Thyroid gland (tissue), 4 donors: ENCODE data around the gene FIGNL1. TPM values are rescaled to one million over a fixed set of nuclear protein-coding genes. Genes with fewer than 3 reads are reported as not detected.

Experiments
- DNase-seq, 2 donors: peaks; one replicate each; pipeline ENCODE4 v3.0.0-alpha.2; 2019
- H3K27ac ChIP-seq, 3 donors: fragments of 200-600 bp; sonication (generic); 1 replicate in 2 of 3; 2 replicates in 1 of 3; pipeline ENCODE4 v1.5.1; 2016 to 2019; ENCODE audit warnings: mild to moderate bottlenecking in 1 of 3, moderate library complexity in 1 of 3
- H3K27me3 ChIP-seq: fragments of 200-600 bp; sonication (generic); one replicate; pipeline ENCODE4 v1.5.1; 2019
- H3K36me3 ChIP-seq, 2 donors: fragments of 200-600 bp; sonication (generic); one replicate each; pipeline ENCODE4 v1.5.1; 2016 to 2019
- H3K4me1 ChIP-seq, 2 donors: fragments of 200-600 bp; sonication (generic); one replicate each; pipeline ENCODE4 v1.5.1; 2017 to 2019
- H3K4me3 ChIP-seq, 3 donors: fragments of 200-600 bp; sonication (generic); replicated peaks in 1 of 3; 1 replicate in 2 of 3; 2 replicates in 1 of 3; pipeline ENCODE4 v1.5.1; 2016; ENCODE audit warnings: mild to moderate bottlenecking in 1 of 3
- H3K9me3 ChIP-seq: fragments of 200-600 bp; sonication (generic); one replicate; pipeline ENCODE4 v1.5.1; 2017
- POLR2A ChIP-seq, 2 donors: fragments of 450-650 bp; IDR thresholded peaks; one replicate each; pipeline ENCODE4 v1.6.1; 2017; ENCODE audit warnings: antibody characterized with exemption in 2 of 2, mild to moderate bottlenecking in 2 of 2, moderate library complexity in 1 of 2
- WGBS, 2 donors: methylation state at CpG; one replicate each; pipeline ENCODE4 v1.1.5; 2017; 5-methylcytosine and 5-hydroxymethylcytosine counted together
- intact Hi-C: fragments of 100-400 bp; cut with DNase I; formaldehyde crosslinking; loops from one replicate; pipeline ENCODE4 v1.15.1; 2023
- total RNA-seq, 4 donors: library from RNA; depleted of rRNA; stranded (reverse); fragments of >200 nt; gene quantifications; one replicate each; pipeline ENCODE4 v1.2.3, GENCODE V29; 2016
- TF ChIP-seq, protein P1 (sequence below), 6 experiments: fragments of 200-600 bp in 3 of 6; fragments of 450-650 bp in 3 of 6; sonication (generic) in 3 of 6; IDR thresholded peaks; one replicate each; pipeline ENCODE4 v1.5.1; 2016 to 2019; ENCODE audit warnings: antibody characterized with exemption in 6 of 6, mild to moderate bottlenecking in 2 of 6, inconsistent platforms in 1 of 6, moderate library complexity in 1 of 6

Gene FIGNL1
- total RNA-seq, 4 donors from 2014 or later = 5.1 to 15.9 (median 9.5) TPM

DNA sequence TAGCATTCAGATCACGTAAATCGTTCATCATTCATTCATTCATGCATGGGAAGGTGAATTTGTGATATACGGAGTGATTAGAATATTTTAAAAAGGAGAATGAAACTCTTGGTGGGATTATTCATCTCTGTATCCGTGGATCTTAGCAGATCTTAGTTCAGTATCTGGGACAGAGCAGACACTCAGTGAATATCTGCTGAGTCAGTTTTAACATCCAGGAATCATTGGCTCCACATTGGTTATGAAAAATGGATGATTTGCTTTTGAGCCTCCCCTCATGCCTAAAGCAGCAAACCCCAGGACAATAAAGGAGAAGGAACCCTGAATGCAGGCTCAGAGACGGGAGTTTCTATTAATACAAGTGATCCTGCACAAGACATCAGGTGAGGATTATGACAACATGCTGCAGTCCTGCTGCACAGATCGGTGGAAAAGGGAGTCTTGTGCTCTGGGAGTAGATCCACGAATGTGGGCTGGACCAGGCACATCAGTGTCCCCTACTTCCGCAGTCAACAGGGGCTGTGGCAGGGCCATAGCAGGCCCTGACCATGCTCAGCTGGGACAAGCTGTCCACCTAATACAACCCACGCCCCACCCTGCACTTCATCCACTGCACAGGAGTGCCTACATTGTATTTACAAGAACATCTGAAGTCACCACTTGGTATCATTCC is 26.9 kb upstream of the FIGNL1 start:
- WGBS, 2 donors = 89% methylated on average over 9 of the region's 9 CpGs
- no peaks in the 10 kb centered on the region for H3K4me1 ChIP-seq
- no peak for TF ChIP-seq POLR2A (IDR thresholded peaks at IDR 0.05)
- TF ChIP-seq, protein P1, sequence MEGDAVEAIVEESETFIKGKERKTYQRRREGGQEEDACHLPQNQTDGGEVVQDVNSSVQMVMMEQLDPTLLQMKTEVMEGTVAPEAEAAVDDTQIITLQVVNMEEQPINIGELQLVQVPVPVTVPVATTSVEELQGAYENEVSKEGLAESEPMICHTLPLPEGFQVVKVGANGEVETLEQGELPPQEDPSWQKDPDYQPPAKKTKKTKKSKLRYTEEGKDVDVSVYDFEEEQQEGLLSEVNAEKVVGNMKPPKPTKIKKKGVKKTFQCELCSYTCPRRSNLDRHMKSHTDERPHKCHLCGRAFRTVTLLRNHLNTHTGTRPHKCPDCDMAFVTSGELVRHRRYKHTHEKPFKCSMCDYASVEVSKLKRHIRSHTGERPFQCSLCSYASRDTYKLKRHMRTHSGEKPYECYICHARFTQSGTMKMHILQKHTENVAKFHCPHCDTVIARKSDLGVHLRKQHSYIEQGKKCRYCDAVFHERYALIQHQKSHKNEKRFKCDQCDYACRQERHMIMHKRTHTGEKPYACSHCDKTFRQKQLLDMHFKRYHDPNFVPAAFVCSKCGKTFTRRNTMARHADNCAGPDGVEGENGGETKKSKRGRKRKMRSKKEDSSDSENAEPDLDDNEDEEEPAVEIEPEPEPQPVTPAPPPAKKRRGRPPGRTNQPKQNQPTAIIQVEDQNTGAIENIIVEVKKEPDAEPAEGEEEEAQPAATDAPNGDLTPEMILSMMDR (IDR thresholded peaks at IDR 0.05) = no peak
- H3K27ac ChIP-seq = no peak overlapping the region
- no peak overlapping the region for H3K4me3 ChIP-seq
- no peaks in the 10 kb centered on the region for H3K9me3 ChIP-seq
- no peak for DNase-seq
- intact Hi-C loops = loop anchor here (10.0 kb wide), 1 partner anchor 678 kb away; no protein-coding TSS in a partner anchor
- no peaks in the 10 kb centered on the region for H3K27me3 ChIP-seq
- H3K36me3 ChIP-seq = no peaks in the 10 kb centered on the region

DNA sequence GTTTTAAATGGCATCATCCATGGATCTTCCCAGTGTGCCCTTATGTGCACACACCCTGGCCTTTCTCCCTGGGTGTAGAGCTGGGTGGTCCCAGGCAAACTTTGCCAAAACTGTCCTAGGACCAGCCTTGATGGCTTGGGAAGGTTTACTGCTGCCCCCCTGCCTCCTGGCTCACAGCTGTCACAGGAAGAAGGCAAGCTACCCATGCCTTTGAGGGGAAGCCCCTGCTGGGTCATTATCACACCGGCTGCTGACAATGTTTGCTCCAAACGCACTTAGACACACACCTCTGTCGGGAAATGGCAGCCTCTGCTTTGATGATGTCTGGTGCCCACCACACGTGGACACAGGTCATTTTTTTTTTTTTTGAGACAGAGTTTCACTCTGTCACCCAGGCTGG is 25.2 kb upstream of the FIGNL1 start:
- TF ChIP-seq, protein P1 (IDR thresholded peaks at IDR 0.05) = no peak
- no peak for TF ChIP-seq POLR2A (IDR thresholded peaks at IDR 0.05)
- WGBS, 2 donors = 24 to 42% methylated on average over 4 of the region's 4 CpGs
- H3K27ac ChIP-seq = no peak overlapping the region
- no peak for DNase-seq
- intact Hi-C loops = loop anchor here (10.0 kb wide), 1 partner anchor 679 kb away; no protein-coding TSS in a partner anchor
- no peaks in the 10 kb centered on the region for H3K9me3 ChIP-seq
- H3K36me3 ChIP-seq = no peaks in the 10 kb centered on the region
- H3K27me3 ChIP-seq = no peaks in the 10 kb centered on the region
- no peaks in the 10 kb centered on the region for H3K4me1 ChIP-seq
- no peak overlapping the region for H3K4me3 ChIP-seq

DNA sequence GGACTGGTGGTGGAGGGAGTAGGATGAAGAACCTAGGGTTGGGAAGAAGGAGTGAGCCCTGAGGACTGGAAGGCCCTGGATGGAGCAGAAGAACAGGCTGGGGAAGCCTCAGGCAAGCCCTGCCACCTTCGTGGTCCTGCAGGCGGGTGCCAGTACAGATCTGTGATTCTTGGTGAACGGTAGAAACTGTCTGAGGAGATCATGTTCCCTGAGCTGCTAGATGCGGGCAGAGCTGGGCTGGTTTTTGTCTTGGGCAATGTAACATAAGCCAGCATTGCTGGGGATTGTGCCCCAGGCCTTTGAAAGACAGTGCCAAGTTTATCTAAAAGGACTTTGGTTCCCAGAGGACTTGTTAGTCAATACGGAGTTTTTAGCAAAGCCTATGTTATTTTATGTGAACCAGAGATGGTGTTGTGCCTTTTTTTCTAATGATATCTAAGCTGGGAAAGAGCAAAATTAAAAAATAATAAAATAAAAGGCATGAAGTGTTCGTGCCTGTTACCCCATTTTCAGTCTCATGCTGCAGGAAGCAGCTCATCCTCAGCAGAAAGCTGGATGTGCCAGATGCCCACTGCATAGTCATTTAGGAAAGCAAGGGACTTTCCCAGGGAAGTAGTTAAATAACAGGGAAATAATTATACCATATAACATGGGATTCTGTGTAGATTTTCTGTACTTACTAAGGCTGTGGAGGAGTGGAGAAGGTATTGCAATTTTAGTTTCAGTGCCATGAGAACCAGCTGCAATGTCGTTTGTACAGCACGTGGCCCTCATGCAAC is 24.4 kb upstream of the FIGNL1 start:
- H3K27me3 ChIP-seq = no peaks in the 10 kb centered on the region
- no peaks in the 10 kb centered on the region for H3K9me3 ChIP-seq
- DNase-seq = no peak
- no peaks in the 10 kb centered on the region for H3K4me1 ChIP-seq
- 64 to 67% methylated on average over 8 of the region's 8 CpGs for WGBS, 2 donors
- TF ChIP-seq, protein P1 (IDR thresholded peaks at IDR 0.05) = no peak
- TF ChIP-seq POLR2A (IDR thresholded peaks at IDR 0.05) = no peak
- H3K36me3 ChIP-seq = no peaks in the 10 kb centered on the region
- intact Hi-C loops = loop anchor here (10.0 kb wide), 1 partner anchor 680 kb away; no protein-coding TSS in a partner anchor
- no peak overlapping the region for H3K27ac ChIP-seq
- no peak overlapping the region for H3K4me3 ChIP-seq

DNA sequence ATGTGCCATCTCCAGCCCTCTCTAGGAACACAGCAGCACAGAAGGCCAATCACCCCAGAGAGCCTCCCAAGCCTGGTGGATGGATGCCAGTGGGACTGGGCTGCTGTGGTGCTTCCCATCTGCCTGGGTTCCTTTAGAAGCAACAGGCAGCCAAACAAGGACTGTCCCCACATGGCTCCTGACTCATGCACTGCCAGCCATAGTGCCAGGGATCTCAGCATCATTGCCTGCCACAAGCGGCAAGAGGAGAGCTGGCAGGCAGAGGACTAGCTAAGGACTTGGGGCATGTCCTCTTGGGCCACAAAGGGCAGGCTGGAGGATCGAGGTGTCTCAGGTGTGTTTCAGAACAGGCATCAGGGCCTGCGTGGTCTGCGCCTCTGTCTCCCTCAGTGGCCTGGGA is 23.4 kb upstream of the FIGNL1 start:
- DNase-seq = no peak
- H3K27me3 ChIP-seq = no peaks in the 10 kb centered on the region
- 89 to 94% methylated on average over 3 to 4 of the region's 4 CpGs for WGBS, 2 donors
- no peak overlapping the region for H3K4me3 ChIP-seq
- H3K27ac ChIP-seq = no peak overlapping the region
- no peaks in the 10 kb centered on the region for H3K4me1 ChIP-seq
- TF ChIP-seq, protein P1 (IDR thresholded peaks at IDR 0.05) = no peak
- TF ChIP-seq POLR2A (IDR thresholded peaks at IDR 0.05) = no peak
- no peaks in the 10 kb centered on the region for H3K36me3 ChIP-seq
- no peaks in the 10 kb centered on the region for H3K9me3 ChIP-seq
- intact Hi-C loops = loop anchor here (10.0 kb wide), 1 partner anchor 681 kb away; no protein-coding TSS in a partner anchor

DNA sequence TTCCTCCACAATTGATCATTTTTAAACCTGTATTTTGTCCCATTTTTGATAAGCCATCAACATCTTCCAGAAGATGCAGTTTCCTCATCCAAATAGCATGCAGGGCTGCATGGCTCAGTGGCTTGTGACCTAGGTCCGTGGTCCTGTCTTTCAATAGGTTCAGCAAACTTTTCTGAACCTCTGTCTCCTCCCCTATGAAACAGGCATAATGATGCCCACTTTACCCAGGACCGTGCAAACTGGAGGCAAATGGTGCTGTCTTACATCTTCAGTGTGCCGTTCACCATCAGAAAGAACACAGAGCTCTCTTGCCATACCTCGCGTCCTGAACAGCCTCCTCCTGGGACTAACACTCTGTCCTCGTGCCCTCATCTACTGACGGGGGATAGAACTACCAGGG is 22.3 kb upstream of the FIGNL1 start:
- DNase-seq = no peak
- H3K4me1 ChIP-seq = no peaks in the 10 kb centered on the region
- intact Hi-C loops = loop anchor here (10.0 kb wide), 1 partner anchor 682 kb away; no protein-coding TSS in a partner anchor
- WGBS, 2 donors = 84 to 87% methylated on average over 7 of the region's 7 CpGs
- no peaks in the 10 kb centered on the region for H3K36me3 ChIP-seq
- H3K4me3 ChIP-seq = no peak overlapping the region
- H3K27ac ChIP-seq = no peak overlapping the region
- no peak for TF ChIP-seq POLR2A (IDR thresholded peaks at IDR 0.05)
- TF ChIP-seq, protein P1 (IDR thresholded peaks at IDR 0.05) = no peak
- no peaks in the 10 kb centered on the region for H3K27me3 ChIP-seq
- H3K9me3 ChIP-seq = no peaks in the 10 kb centered on the region
